GM12878 (cell line): Measurements from ENCODE around the gene LRP1.

Experiments used
- BACH1 ChIP-seq: fragments of 450-650 bp; IDR thresholded peaks from 2 replicates; pipeline ENCODE4 v1.6.1; 2017; ENCODE audit warnings: mild to moderate bottlenecking, borderline replicate concordance
- CREB1 ChIP-seq: IDR thresholded peaks from 2 replicates; pipeline ENCODE4 v1.6.1; 2012; ENCODE audit warnings: low read depth, mild to moderate bottlenecking, inconsistent platforms
- CREM ChIP-seq: IDR thresholded peaks from 2 replicates; pipeline ENCODE4 v1.6.1; 2014; ENCODE audit warnings: antibody characterized with exemption, low read depth
- CTCF ChIP-seq, 3 experiments: IDR thresholded peaks in 2 of 3; conservative IDR thresholded peaks in 1 of 3; 2 replicates each; pipeline ENCODE4 v1.5.1; 2011; ENCODE audit warnings: low read depth in 3 of 3, low read length in 3 of 3, mild to moderate bottlenecking in 3 of 3, control low read depth in 2 of 3, moderate library complexity in 2 of 3, inconsistent platforms in 1 of 3, mixed read lengths in 1 of 3; ENCODE audit not compliant: control insufficient read depth in 2 of 3, insufficient read depth in 1 of 3; ENCODE audit errors: extremely low read depth in 1 of 3
- JUND ChIP-seq: IDR thresholded peaks from 2 replicates; pipeline ENCODE4 v1.6.1; 2012; ENCODE audit warnings: low read depth, mild to moderate bottlenecking, low read length, improper control_type of control experiment, moderate library complexity
- MAX ChIP-seq: IDR thresholded peaks from 2 replicates; pipeline ENCODE4 v1.6.1; 2012; ENCODE audit warnings: low read depth, low read length, improper control_type of control experiment
- PML ChIP-seq: IDR thresholded peaks from 2 replicates; pipeline ENCODE4 v1.6.1; 2012; ENCODE audit warnings: low read length, inconsistent platforms
- POLR2AphosphoS5 ChIP-seq: IDR thresholded peaks from 2 replicates; pipeline ENCODE4 v1.6.1; 2011; ENCODE audit warnings: mild to moderate bottlenecking, low read length, inconsistent platforms
- RAD21 ChIP-seq: IDR thresholded peaks from 2 replicates; pipeline ENCODE4 v1.6.1; 2011; ENCODE audit warnings: mild to moderate bottlenecking, low read depth, low read length, moderate library complexity; ENCODE audit not compliant: insufficient read depth
- USF2 ChIP-seq: IDR thresholded peaks from 2 replicates; pipeline ENCODE4 v1.6.1; 2011; ENCODE audit warnings: low read depth, low read length, improper control_type of control experiment, borderline replicate concordance
- ZNF384 ChIP-seq: IDR thresholded peaks from 2 replicates; pipeline ENCODE4 v1.6.1; 2012; ENCODE audit warnings: low read depth, mild to moderate bottlenecking, low read length, improper control_type of control experiment, borderline replicate concordance
- ZZZ3 ChIP-seq: IDR thresholded peaks from 2 replicates; pipeline ENCODE4 v1.6.1; 2011; ENCODE audit warnings: low read depth; ENCODE audit not compliant: control insufficient read depth, insufficient read length

GRCh38 chr12:57152639-57153038 is 24.4 kb downstream of the LRP1 start:
- no peak for TF ChIP-seq CTCF (IDR thresholded peaks at IDR 0.05 in 2 of 3, conservative IDR thresholded peaks at IDR 0.05 in 1 of 3; ENCODE audit: control insufficient read depth in 2 of 3, extremely low read depth in 1 of 3, insufficient read depth in 1 of 3, low read depth in 3 of 3, low read length in 3 of 3)
- TF ChIP-seq JUND = no peak
- TF ChIP-seq RAD21 = no peak
- no peak for TF ChIP-seq MAX
- no peak for TF ChIP-seq ZNF384
- TF ChIP-seq PML = no peak
- TF ChIP-seq CREM = no peak
- TF ChIP-seq POLR2AphosphoS5 = no peak
- no peak for TF ChIP-seq BACH1
- no peak for TF ChIP-seq ZZZ3
- TF ChIP-seq CREB1 = no peak
- no peak for TF ChIP-seq USF2
